Measurements from ENCODE around the gene SH3GL1.

Gene SH3GL1

GRCh38 chr19:4402171-4403004, 2.0 kb upstream of the SH3GL1 start, which contains the start of gene CHAF1A:
CHAF1A (plus strand) TSS chr19:4402640; CDS start chr19:4402763, 123 bp downstream.
- intact Hi-C loops (cut with DNase I): loop anchor here (1.0 to 5.0 kb wide), 2 partner anchors 55 to 135 kb away; partner anchors contain the start of gene UBXN6
- peak; percentile 99 to 100 (median 100) for DNase-seq

- intact Hi-C loops (cut with DNase I): loop anchor here (1.0 to 5.0 kb wide), 3 partner anchors 56 to 155 kb away; partner anchors contain the start of genes UBXN6 and YJU2
- no peak for DNase-seq
Measured at GRCh38 chr19:4401769-4402170, 1.4 kb upstream of the SH3GL1 start.

GRCh38 chr19:4399812-4400134, 574 bp downstream of the SH3GL1 start:
- intact Hi-C loops (cut with DNase I): loop anchor here (1.0 to 5.0 kb wide), 3 partner anchors 29 to 153 kb away; partner anchors contain the start of gene YJU2
- DNase-seq: no peak

- intact Hi-C loops (cut with DNase I): no loop called here
- DNase-seq: peak in 1 of 10 donors; percentile 55
Measured at GRCh38 chr19:4396949-4397783, 3.2 kb downstream of the SH3GL1 start.

GRCh38 chr19:4393947-4394590, 6.3 kb downstream of the SH3GL1 start:
- peak in 1 of 10 donors; percentile 57 for DNase-seq
- intact Hi-C loops (cut with DNase I): no loop called here

- DNase-seq: peak in 1 of 10 donors; percentile 73
- intact Hi-C loops (cut with DNase I): no loop called here
Measured at GRCh38 chr19:4391701-4392483, 8.5 kb downstream of the SH3GL1 start.

- intact Hi-C loops (cut with DNase I): no loop called here
- DNase-seq: peak in 1 of 10 donors; percentile 34
Measured at GRCh38 chr19:4391306-4391693, 9.0 kb downstream of the SH3GL1 start.

- intact Hi-C loops (cut with DNase I): no loop called here
- DNase-seq: no peak
Measured at GRCh38 chr19:4390567-4391305, 9.6 kb downstream of the SH3GL1 start.

GRCh38 chr19:4390017-4390566, 10.3 kb downstream of the SH3GL1 start:
- DNase-seq: peak in 1 of 10 donors; percentile 79
- intact Hi-C loops (cut with DNase I): no loop called here

GRCh38 chr19:4389511-4390016, 10.8 kb downstream of the SH3GL1 start:
- no peak for DNase-seq
- intact Hi-C loops (cut with DNase I): no loop called here

GRCh38 chr19:4389064-4389375, 11.3 kb downstream of the SH3GL1 start:
- peak in 1 of 10 donors; percentile 69 for DNase-seq
- intact Hi-C loops (cut with DNase I): no loop called here

- peak in 1 of 10 donors; percentile 82 for DNase-seq
- intact Hi-C loops (cut with DNase I): no loop called here
Measured at GRCh38 chr19:4388337-4389063, 11.8 kb downstream of the SH3GL1 start.

- DNase-seq: peak in 6 of 10 donors; percentile 50 to 94 (median 66)
- intact Hi-C loops (cut with DNase I): no loop called here
Measured at GRCh38 chr19:4386041-4386782, 14.1 kb downstream of the SH3GL1 start.

GRCh38 chr19:4385291-4386040, 14.9 kb downstream of the SH3GL1 start:
- intact Hi-C loops (cut with DNase I): no loop called here
- DNase-seq: peak in 4 of 10 donors; percentile 38 to 93 (median 88)

GRCh38 chr19:4380254-4380727, 20.1 kb downstream of the SH3GL1 start:
- intact Hi-C loops (cut with DNase I): no loop called here
- DNase-seq: peak in 1 of 10 donors; percentile 8
